ENCODE measurements around the gene TBC1D17. TPM values are rescaled to one million over a fixed set of nuclear protein-coding genes. Genes with fewer than 3 reads are reported as not detected.

Gene TBC1D17
- total RNA-seq, 2 donors from 2014 or later: 28.7 to 36.3 TPM

DNA sequence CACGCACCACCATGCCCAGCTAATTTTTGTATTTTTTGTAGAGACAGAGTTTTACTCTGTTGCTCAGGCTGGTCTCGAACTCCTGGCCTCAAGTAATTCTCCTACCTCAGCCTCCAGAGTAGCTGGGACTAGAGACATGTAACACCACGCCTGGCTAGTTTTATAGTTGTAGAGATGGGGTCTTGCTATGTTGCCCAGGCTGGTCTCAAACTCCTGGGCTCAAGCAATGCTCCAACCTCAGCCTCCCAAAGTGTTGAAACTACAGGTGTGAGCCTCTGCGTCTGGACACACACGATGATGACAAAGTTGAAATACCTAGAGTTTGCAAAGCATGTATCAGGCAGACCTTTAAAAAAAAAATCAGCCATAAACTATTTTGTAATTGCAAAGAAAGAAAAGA is 31.1 kb upstream of the TBC1D17 start:
- intact Hi-C loops (cut with DNase I): no loop called here
- DNase-seq (ENCODE audit: low spot score): no peak

DNA sequence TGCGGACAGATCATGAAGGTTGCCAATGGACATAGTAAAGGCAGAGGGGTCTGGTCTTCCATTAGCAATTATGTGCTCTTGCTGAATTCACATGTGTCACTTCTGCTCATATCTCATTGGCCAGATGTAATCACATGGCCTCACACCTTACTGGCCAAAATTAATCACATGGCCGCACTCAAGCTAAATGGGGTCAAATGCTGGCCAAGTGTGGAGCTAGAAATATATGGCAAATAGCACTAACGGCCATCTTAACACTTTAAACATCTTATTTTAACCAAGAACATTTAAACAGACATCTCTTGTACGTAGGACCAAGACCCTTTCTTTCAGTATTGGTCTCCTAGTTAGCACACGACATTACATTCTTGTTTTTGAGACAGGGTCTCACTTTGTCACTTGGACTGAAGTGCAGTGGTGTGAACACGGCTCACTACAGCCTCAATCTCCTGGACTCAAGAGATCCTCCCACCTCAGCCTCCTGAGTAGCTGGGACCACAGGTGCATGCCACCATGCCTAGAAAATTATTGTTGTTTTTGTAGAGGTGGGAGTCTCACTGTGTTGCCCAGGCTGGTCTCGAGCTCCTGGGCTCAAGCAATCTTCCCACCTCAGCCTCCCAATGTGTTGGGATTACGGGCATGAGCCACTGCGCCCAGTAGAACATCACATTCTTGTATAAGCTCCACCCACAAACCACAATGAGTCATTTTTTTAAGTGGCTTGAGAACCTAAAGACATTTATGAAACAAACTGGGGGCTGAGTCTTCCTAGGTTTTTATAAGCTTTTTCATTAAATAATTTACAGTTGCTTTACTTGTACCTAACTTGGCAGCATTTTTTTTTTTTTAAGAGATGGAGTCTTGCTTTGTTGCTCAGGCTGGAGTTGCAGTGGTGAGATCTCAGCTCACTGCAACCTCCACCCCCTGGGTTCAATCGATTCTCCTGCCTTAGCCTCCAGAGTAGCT is 29.5 kb upstream of the TBC1D17 start:
- no peak for DNase-seq (ENCODE audit: low spot score)
- intact Hi-C loops (cut with DNase I): loop anchor here in 1 of 2 donors (1.0 kb wide), 1 partner anchor 22 kb away; no protein-coding TSS in a partner anchor

DNA sequence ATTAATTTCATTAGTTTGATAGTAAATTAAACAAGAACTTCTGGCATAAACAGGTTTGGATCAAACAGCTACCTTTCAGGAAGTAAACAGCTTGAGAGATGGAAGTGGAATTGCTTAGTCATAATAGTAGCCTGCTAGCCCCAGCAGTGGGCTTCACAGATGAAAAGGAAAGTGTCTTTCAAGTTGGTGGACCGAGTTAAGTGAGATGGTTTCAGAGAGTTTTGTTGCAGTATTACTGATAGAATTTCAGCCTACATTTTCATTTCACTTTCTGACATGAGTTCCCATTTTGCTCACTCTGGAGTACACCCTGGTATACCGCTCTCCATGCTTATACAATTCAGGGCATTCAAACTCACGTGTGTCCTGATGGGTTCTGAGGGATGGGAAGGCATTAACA is 28.6 kb upstream of the TBC1D17 start:
- intact Hi-C loops (cut with DNase I): loop anchor here in 1 of 2 donors (1.0 kb wide), 1 partner anchor 21 kb away; no protein-coding TSS in a partner anchor
- no peak for DNase-seq (ENCODE audit: low spot score)

DNA sequence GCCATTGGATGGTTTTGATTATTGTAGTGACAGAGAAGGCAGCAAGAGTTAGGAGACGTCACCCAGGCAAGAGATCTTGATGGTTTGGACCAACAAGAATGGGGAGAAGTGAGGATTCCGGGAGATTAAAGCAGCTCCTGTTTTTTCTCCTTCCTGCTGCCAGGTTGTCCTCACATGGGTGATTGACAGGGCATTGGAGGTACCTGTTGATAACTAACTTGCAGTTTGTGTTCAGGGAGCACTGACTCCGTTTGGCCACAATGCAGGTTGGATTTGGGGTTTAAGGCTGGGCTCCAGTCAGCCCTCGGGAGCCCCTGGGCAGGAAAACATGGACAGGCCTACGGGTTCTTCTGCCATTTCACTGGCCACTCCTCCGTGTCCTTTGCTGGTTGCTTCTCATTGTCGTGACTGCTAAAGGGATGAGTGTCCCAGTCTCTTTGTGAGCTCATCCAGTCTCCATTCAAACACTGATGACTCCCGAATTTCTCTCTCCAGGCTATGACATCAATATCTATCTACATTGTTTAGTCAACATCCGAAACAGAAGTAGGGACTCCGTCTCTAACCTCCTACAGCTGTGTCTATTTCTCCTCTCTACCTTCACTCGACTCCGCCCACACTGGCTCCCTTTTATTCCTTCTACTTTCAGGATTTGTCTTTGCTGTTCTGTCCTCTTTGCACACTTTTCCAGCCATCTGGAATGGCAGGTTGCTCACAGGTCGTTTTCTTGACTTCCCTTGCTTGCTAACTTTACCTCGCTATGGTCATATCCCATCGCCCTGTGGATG is 27.9 kb upstream of the TBC1D17 start:
- intact Hi-C loops (cut with DNase I): no loop called here
- no peak for DNase-seq (ENCODE audit: low spot score)

DNA sequence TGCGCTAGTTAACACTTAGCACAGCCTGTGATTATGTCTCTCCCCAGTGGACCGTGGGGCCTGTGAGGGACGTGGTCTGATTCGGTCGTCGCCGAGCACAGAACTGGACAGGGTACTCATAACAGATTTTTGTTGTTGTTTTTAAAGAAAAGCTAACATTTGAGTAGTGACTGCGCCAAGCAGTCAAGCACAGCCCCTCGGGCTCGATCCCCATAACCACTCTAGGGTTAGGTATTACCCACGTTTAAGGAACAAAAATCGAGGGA is 27.3 kb upstream of the TBC1D17 start:
- intact Hi-C loops (cut with DNase I): no loop called here
- no peak for DNase-seq (ENCODE audit: low spot score)

DNA sequence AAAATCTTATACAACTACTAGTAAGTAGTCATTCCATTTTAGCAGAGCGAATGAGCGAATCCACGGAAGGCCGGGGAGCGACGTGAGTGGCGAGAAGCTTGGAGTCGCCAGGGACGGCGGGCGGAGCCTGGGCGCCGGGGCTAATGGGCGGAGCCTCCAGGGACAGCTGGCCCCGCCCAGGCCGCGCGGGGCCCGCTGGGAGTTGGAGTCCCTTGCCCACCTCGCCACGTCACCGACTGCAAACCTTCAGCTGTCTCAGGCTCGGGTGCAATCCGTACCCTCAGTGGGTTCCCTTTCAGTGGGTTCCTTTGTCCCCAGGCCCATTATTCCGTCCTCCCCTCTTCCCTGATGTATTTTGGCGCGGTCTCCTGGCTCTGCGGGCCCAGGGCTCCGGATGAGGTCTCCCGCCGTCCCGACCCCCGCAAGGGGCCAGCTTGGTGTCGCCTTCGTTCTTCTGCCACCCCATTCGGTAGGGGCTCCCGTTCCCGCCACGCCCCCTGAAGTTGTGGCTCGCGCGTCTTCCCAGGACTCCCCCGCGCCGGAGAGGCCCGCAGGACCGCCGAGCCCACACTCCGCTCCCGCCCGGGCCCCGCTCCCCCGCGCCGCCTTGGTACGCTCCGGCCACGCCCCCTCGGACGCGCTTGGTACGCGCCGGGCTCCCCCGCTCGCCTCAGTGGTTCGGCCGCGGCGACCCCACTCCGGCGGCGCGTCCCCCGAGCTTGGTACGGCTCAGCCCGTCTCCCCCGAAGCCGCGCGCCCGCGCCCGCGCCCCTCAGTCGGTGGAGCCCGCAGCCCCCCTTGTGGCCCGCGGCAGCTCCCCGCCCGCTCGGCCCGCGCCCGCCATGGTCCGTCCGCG is 26.8 kb upstream of the TBC1D17 start, which contains the start of gene PTOV1:
PTOV1 (plus strand) TSS at position 673 of the 856 bp plus-strand sequence.
- DNase-seq (ENCODE audit: low spot score): peak; percentile 98
- intact Hi-C loops (cut with DNase I): no loop called here

DNA sequence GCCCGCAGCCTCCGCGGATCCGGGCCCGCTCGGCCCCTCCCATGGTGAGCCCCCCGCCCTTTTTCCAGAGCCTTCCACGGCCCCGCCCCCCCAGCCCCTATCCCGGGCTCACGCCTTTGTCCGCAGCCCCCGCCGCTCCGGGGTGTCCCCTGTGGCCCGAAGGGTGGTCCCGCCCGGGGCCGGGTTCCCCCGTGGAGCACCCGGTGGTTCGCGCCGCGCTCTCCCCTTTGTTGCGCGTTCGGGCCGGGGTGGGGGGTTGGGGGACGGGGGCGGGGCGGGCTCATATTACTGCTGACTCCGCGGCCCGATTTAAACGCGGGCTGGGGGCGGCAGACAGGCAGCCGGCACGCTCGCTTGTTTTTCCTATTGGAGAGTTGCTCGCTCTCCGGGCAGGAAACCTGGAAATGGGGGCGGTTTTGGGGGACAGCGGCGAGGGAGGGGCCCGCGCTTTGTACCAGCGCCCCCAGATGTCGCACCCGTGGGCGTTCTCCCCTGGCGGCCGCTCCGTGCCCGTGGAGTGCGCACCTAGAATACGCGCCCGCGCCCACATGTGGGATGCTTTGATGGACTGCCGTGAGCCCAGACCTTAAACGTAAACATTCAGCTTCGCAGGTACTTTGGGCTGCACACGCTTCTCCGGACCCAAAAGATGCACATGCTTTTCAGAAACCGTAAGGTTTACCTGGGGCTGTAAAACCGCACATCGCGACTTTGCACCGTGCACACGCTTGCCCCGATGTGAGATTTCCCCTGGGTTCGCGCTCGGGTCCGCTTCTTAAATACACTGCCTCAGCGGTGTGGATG is 25.8 kb upstream of the TBC1D17 start:
- DNase-seq (ENCODE audit: low spot score): peak; percentile 80
- intact Hi-C loops (cut with DNase I): no loop called here

DNA sequence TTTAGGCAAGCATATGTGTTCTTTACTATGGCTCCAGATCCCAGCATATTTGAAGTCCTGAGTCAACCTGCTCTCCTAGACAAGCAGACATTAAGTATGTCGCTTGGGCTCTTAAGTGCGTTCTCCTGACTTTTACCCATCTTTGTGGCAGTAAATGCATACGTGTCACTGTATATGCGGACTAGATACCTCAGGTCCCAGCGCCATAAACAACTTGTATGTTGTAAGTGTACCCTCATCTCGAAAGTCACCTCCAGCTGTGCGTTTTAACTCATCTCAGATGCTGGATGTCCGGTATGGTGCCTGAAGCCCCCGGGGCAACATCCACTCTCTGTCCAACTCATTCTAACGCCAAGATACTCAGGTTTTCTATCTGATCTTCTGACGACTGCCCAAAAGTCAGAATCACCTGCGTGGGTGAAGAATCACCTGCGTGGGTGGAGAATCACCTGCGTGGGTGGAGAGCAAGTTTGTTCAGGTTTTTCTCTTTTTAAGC is 24.8 kb upstream of the TBC1D17 start:
- DNase-seq (ENCODE audit: low spot score): no peak
- intact Hi-C loops (cut with DNase I): no loop called here

DNA sequence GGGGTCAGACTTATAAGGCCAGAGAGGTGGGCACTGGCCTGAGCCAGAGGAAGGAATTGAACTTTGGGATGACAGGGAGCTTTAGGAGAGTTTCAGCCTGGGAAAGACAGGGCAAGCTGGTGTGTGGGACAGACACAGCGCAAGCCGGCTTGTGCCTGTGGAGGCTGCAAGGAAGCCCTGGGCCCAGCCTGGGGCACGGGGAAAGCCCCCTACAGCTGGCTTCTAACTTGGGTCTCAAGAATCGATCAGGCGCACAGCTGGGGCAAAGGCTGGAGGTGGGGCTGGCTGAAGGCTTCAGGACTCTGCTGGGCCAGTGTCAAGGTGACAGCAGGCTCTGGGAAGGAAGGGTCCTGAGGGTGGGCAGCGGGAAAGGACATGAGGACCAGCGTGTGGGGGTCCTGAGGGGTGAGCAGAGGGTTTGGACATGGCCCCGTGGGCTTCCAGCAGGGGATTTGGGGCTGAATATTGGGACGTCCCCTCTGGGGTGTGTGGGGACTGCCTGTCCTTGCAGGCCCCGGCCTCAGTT is 23.6 kb upstream of the TBC1D17 start:
- intact Hi-C loops (cut with DNase I): no loop called here
- DNase-seq (ENCODE audit: low spot score): peak; percentile 76

DNA sequence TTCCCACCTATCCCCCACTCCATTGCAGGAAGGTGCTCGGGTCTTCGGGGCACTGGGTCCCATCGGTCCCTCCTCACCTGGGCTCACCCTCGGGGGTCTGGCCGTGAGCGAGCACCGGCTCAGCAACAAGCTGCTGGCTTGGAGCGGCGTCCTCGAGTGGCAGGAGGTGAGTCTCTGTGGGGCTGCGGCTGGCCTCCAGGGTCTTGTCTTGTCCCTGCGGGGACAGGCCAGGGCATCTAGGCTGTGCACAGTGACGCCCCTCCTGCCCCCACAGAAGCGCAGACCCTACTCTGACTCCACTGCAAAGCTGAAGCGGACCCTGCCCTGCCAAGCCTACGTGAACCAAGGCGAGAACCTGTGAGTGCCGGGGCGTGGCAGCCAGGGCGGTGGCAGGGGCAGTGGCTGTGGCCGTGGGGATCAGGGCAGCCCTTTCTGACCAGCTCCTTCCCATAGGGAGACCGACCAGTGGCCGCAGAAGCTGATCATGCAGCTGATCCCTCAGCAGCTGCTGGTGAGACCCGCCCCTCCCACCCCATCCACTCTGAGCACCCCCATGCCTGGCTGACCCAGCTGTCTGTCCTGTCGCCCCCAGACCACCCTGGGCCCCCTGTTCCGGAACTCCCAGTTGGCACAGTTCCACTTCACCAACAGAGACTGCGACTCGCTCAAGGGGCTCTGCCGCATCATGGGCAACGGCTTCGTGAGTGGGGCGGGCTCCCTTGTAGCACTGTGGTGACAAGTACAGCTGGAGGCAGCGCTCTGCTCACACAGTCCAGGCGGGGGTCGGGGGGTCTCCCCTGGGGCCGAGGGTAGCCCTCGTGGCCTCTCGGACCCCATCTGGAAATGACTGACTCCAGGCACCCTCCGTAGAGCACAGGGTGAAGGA is 22.9 kb upstream of the TBC1D17 start:
- intact Hi-C loops (cut with DNase I): no loop called here
- DNase-seq (ENCODE audit: low spot score): peak; percentile 80

DNA sequence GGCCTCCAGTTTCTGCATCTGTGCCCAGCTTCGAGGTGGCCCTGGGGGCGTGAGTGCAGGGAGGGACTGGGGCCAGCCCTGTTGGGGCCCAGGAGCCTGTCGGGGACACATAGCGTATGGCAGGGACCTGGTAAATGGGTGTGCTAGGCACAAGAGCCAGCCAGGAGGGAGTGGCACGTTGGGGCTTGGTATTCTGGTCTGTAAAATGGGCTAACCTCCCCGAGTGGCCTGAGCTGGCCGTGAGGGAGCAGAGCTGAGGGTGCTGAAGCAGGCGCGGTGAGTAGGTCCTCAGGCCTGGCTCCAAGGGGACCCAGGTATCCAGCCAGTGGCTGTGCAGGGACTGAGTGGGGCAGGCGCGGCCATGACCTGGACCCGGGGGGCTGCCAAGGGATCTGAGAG is 22.2 kb upstream of the TBC1D17 start:
- intact Hi-C loops (cut with DNase I): no loop called here
- DNase-seq (ENCODE audit: low spot score): peak; percentile 72

DNA sequence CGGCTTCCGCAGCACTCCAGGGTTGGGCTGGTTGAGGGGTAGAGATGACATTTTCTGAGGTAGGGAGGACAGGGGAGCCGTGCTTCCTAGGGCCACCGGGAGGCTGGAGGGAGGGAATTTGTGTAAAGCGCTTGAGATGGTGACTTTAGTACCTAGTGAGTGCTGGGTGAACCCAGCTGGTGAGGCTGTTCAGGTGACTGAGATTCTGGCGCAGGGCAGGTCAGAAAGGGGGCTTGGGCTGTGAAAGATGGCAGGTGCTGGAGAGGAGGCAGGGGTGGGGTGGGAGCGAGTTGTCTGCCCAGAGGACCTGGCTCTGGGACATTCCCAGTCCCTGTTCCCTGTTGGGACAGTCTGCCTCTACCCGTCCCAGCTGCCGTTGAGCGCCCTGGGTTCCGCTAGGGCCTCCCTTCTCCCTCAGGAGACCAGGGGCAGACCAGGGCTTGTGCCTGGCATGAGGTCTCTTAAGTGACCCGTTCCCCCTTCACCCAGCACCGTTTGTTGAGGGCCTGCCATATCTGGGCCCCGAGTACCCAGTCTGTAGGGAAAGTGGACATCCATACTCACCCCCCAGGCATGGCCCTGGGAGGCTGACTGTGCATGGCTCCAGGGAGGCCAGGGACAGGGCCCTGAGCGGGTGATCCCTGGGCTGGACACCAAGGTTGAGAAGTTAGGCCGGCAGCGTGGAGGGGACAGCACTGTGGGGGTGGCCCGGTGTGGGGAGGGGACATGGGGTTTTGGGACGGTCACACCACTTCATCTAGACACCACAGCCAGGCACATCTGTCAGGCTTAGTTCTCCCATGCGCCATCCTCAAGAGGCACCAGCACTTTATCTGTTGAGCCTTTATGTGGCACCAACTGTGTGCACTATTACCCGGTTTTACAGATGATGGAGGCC is 21.6 kb upstream of the TBC1D17 start:
- DNase-seq (ENCODE audit: low spot score): no peak
- intact Hi-C loops (cut with DNase I): no loop called here

DNA sequence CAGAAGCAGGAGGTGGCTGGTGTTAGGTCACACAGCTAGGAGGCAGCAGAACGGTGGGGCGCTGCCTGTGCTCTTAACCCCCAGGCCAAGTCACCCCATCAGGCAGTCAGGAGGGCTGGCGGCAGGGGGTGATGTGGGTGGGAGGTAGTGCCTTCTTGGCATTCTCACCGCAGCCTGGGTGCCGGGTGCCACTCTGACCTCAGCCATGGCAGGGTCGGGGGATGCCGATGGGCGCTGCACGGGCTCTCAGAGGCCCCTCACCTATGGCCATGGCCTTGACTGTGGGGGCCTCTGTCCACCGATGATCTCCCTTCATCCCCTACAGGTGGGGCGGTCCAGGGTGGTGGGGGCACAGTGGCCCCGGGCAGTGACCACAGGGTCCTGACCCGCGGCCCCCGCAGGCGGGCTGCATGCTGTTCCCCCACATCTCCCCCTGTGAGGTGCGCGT is 20.9 kb upstream of the TBC1D17 start:
- intact Hi-C loops (cut with DNase I): no loop called here
- DNase-seq (ENCODE audit: low spot score): peak; percentile 78

DNA sequence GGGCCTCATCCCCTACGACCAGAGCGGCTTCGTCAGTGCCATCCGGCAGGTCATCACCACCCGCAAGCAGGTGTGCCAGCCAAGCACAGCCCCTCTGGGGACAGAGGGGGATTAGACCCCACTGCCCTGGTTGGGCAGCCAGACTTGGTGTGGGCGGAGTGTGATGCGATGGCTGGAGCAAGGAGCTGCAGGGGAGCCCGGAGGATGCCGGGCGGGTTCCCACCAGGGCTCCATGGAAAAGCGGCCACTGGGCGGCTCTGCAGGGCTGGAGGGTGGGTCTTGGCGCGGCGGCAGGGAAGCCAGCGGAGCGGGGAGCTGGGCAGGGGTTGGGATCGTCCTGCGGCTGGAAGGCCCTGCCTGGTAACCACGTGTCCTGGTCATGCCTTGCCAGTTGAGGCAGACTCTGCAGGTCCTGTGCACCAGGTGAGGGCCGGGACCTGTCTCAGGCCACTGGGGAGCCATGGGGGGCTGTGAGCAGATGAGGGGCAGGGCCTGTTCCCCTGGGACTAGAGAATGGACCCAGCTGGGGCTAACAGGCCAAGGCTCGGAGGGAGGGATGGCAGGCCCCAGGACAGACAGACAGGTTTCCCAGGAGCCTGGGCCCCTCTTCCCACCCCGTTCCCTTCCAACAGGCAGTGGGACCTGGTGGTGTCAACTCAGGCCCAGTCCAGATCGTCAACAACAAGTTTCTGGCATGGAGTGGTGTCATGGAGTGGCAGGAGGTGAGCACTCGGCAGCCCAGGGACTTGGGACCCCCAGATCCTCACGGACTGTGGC is 20.3 kb upstream of the TBC1D17 start:
- intact Hi-C loops (cut with DNase I): no loop called here
- DNase-seq (ENCODE audit: low spot score): peak; percentile 82

DNA sequence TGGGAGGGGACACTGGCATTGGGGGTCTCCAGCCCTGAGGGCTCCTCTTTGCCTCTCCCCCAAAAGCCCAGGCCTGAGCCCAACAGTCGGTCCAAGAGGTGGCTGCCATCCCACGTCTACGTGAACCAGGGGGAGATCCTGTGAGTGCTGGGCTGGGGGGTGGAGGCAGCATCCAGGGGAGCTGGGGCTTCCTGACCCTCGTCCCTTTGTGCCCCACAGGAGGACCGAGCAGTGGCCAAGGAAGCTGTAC is 19.7 kb upstream of the TBC1D17 start:
- intact Hi-C loops (cut with DNase I): no loop called here
- no peak for DNase-seq (ENCODE audit: low spot score)
